NCI-H2171 (cell line): ENCODE results near the gene ADAMTS3.

Experiments
- DNase-seq: peaks from one replicate; lab custom pipeline; 2025; lab: John Stamatoyannopoulos, UW

ADAMTS3 gene

DNA sequence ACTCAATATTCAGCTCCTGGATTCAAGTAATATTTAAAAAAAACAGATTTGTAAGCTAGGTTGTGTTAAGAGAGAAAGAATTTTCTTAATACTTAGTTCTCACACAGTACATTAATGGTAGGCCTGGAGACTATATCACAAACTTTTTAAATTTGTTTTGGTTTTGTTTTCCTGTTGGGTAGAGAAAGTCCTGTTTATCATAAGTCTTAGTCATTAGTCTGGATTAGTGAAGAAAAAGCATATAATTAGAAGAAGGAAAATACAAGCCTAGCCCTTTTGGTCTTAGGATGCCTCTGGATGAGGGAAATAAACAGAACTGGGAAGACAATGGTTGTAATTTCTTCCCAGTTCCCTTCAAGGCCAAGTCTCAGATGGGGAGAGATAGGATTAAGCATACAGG lies 163.6 kb downstream of the ADAMTS3 start:
- no peak for DNase-seq

DNA sequence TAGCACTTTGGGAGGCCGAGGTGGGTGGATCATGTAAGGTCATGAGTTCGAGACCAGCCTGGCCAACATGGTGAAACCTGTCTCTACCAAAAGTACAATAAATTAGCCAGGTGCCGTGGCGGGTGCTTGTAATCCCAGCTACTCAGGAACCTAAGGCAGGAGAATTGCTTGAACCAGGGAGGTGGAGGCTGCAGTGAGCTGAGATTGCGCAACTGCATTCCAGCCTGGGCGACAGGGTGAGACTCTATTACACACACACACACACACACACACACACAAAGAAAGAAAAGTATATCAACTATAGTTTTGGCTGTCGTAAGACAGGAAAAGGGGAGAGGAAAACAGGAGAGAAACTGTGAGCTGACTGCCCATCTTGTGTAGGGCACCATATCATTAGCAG lies 171.7 kb downstream of the ADAMTS3 start:
- DNase-seq: no peak

DNA sequence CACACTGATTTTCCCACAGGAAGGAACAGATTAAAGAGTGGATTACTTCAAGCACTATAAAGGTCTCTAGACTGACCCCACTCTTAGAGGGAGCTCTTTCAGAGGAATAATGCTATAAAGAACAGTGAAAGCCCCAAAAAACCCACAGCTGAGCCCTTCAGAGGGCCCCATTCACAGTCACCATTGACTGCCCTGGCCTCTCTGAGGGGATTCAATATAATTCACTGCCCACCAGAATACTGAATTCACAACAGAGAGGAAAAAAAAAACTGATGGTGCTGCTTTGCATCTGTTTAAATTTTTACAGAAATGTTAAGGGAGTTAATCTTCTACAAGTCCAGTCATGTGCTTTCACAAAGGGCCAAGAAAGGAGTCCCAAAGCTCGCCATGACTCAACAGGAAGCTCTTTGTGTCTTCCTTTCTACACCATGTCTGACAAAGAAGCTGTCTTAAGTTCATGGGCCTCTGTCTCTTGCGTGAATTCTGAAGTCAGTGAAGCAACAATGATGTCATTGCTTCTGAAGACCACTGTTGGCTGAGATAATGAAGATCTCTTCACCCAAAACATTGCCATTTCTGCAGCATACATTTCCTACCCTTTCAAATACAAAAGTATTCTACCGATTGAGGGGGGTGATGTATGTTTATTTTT lies 174.9 kb downstream of the ADAMTS3 start:
- no peak for DNase-seq

DNA sequence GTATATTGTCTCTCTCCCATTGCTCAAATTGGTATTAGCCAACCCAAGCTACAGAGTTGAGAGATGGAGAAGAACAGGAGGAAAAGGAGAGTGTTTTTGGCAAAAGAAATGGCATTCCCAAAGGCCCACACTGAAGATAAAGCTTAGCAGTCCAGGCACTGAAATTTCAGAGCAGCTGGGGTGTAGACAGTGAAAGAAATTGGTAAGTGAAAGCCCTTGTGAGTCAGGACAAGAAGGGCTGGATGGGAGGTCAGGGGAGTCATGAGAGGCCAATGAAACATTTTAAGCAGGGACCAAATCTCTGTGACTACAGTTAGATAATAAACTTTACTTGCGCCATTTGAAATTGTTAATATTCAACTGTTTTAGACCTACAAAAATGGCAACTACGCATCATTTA lies 177.7 kb downstream of the ADAMTS3 start:
- DNase-seq: no peak

DNA sequence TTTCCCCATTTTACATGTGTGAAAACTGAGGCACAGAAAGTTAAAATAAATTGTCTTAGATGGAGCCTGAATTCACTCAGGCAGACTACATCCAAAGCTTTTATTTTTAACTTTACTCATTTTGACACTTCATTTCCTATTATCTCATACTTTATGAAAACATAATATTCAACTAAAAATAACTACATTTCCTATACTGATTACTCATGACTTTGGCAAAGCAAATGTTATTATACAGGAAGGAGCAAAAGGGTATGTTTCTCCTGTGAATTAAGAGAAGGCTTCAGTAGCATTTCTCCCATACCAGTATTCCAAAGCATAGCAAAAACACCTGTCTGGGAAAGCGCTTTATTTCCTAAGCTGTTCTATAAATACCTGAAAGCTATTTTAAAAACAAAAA lies 178.6 kb downstream of the ADAMTS3 start:
- no peak for DNase-seq

DNA sequence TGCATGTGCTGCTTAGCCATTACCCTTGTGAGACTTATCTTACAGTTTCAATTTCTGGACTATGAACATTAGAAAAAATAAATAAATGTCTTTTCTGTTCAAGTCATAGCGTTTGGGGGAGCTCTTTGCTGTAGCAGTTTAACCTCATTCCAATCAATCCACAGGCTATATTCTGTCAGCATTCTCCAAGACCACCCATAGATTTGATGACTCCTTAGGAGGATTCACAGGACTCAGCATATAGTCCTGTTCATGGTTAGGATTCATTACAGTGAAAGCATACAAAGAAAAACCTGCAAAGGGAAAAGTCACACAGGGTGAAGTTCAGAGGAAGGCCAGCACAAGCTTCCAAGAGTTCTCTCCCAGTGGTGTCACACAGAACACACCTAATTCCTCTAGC lies 180.5 kb downstream of the ADAMTS3 start:
- no peak for DNase-seq

DNA sequence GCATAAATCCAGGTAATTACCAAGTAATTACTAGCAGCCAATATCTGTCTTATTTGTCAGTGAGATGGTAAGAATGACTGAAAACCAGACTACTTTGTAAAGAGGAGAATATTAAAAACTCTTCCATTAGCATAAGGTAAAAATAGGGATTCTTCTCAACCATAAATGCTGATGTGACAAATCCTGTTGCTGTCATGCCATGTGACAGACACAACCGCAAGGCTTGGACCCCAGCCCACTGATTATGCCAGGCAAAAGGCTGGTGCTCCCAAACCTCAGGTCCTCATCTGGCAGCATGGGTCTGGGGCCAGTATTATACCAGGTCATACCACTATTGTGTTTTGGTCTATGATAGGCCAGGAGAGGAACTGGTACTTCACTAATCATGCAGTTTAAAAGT lies 181.1 kb downstream of the ADAMTS3 start:
- no peak for DNase-seq

DNA sequence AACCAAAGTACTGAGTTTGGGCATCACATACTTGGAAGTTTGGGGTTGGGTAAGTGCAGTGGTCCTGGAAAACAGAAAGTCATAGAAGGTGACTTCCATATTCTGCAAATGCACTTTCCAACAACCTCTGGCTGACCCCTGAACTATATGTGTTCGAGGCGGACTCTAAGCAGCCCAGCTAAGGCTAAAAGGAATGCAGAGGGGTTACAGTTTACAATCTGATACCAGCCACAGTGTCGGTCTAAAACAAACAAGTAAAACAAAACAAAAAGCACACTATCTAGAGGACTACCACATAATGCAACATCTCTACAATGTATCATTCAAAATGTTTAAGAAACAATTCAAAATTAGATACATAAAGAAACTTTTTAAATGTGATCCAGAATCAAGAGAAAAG lies 185.6 kb downstream of the ADAMTS3 start:
- no peak for DNase-seq

DNA sequence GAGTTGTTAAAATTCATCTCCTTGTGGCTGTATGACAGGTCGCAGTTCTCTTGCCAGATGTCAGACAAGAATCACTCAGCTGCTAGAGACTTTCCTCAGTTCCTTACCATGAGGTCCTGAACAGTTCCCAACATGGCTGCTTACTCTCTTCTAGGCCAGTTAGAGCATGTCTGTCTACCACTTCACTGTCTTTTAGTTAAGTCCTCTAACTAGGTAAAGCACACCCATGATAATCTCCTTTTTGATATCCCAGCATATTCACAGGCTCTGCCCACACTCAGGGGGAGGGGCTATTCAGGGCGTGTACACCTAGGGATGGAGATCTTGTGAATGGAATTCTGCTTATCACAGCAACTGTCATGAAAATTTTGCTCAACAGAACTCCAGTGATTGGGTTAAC lies 190.1 kb downstream of the ADAMTS3 start:
- no peak for DNase-seq

DNA sequence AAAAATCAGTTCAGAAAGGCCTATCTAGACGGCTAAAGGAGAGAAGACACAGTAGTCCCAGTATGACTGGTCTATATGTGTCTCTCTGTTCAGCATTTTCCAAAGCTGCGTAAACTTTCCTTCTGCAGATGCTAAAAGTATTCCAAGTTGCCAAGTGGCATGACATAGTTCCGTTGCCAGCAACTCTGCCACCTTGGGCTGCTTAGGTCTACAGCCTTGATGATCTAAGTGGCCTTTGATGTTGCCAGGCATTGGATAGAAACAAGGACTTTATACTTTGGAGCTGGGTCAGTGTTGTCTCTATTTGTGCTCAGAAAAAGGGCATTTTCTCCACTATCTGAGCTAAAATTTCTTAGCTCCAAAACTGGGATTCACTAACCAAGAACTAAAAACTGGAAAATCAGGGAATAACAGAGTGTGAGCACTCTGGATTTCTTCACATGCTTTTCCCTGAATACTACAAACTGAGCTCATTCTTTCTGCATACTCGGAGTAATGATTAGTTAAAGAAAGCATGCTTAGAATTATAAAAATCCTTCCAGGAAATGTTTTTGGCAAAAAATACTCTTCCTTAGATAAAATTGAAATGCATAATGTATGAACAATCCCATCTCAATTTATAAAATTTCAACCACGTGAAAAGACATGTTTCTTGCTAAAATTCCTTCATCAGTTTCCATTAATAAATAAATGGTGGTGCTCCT lies 191.4 kb downstream of the ADAMTS3 start:
- DNase-seq: no peak

DNA sequence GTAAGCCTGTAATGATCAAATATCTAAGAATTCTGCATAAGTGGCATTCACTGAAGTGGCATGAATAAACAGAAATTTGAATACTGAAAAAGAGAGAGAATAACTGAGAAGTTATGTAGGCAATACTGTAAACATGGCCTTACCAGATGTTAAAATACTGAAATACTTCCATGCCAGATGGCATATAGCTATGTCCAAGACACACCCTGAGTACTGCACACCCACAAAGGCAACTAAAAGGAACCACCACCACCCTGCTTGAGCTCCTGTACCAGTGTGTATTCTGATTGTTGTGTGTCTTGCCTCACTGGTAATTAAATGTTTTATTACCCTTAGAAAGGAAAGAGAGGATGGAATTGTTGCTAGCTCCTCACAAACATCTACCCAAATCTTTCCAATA lies 192.1 kb downstream of the ADAMTS3 start:
- no peak for DNase-seq

DNA sequence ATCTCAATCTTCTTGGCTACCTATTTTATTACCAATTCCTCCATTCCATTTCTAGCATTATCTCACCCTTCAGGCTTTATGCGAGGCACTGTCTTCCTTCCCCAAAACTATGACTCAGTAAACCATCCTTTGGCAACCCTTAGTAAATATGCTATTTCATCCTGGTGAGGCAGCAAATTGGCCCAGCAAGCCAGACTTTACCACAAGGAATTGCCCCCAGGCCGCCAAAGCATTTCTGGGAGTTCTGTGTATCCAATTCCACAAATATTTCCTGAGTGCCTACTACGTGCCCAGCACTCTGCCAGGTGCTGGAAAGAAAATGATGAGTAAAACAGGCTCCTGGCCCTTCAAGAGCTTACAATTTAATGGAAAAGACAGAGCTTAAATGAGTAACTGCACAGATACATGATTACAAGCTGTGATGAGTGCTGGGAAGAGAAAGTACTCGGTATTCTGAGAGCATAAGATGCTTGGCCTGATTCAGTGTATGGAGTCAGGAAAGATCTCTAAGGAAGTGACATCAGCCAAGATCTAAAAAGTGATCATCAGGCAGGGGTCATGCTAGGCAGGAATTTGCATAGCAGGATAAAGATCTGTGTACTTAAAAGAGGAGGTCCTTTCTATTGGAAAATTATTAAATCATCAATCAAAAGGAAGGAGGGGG lies 193.8 kb downstream of the ADAMTS3 start:
- DNase-seq: no peak

DNA sequence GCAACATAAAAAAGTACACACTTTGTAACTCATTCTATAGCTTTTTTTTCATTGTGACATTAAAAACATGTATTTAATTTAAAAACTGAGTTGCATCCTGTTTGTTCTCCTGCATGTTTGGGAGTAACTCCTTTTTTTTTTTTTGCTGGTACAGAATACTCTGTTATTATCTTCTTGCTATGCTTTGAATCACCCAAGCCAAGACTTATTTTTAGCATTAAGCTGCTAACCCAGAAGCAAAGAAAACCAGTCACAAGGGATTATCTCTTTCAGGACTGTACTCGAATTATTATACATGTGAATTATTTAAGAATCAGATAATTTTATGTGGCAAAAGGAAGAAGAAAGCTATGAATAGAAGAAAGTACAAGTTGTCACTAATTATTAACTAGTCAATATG lies 194.9 kb downstream of the ADAMTS3 start:
- DNase-seq: no peak

DNA sequence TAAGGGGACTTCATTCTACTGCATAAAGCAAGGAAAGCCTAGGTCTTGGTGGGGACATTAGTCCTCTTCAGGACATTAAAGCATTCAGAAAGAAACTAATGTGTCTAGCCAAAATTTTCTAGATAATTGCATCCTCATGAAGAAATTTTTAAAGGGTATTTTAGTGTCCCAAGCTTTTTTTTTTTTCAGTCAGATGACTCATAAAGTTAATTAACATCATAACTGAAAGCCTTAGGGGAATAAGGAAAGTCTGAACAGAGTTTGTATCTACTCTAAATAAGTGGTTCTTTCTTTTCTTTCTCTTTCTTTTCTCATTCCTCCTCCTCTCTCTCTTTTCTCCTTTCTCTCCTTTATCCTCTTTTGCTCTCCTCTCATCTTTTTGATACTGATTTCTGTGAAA lies 202.4 kb downstream of the ADAMTS3 start:
- DNase-seq: no peak

DNA sequence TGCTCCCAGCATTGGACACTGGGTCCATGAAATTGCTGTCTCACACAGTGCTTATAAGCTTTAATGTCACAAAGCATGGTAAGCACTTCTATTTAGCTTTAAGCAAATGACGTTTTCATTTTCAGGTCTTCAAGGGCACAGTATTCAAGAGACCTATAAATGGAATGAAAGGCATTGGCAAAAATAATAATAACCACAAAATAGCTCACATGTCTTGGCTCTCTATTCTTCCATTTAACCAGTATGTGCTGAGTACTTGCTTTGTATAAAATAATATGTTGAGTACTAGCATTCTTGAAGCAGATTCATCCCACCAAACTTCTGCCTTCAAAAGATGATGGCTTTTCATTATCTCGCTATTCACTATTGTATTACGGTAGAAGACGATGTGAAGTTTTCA lies 203.0 kb downstream of the ADAMTS3 start:
- no peak for DNase-seq

DNA sequence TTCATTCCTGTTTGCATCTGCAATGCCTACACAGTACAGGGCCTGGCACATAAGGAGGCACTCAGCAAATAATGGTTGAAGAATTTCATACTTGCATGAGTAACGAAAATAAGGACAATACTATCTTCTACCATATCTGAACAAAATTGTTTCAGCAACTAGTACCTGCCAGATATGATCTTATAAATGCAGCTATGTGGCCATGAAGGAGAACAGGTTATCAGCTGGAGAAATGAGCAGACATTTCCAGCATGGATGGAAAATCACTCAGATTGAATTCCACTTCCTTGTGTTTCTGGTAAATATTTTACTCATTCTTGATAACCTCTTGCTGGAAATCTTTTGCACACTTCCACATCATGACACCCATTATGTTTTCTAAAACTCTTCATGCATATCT lies 204.0 kb downstream of the ADAMTS3 start:
- DNase-seq: no peak

DNA sequence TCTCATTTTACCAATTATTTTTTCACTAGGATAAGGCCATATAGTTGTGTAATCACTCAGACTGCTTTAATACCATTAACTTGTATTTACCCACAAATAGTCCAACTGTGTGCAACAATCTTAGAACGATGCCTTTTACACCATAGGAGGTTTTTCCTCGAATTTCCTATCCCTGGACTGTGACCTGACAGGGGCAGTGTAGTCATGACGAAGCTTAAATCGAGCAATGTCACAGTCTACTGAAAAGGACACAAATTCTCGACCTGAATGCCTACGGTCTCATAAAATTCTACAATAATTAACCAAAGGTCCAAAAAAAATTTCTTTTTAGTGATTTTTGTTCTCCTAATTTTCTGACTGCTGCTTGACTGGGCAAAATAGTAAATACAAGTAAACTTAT lies 208.9 kb downstream of the ADAMTS3 start:
- DNase-seq: no peak

DNA sequence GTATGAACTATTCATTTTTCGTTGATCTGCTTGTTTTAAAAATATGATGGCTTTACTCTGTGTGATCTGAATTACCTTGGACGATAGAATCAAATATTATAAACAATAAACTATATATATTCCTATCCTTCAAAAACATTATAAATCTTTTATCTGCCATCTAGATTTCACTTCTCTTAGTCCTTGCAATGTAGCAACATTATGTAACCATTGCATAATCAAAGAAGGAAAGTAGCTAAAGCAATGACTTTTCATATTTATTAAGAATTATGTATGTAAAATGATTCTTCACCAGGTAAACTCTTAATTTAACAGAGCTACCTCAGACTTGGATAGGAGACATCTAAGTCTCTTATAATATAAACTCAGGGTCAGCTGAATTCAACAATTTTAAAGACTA lies 210.5 kb downstream of the ADAMTS3 start:
- DNase-seq: no peak

DNA sequence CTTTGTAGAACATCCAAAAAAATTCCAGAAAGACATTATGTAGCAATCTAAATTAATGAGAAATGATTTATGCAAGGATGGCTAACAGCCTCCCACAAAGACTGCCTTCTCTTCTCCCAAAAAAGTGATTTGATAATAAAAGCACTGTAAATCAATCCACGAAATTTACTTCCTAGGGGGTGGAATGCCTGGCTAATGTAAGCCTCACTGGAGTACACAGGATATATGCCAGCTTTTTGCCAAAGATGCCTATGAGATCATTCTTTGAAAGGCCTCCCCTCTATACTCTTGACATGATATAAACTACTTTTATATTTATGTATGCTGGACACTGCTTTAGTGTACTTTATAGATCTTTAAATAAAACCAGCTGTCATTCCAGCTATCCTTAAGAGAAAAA lies 211.1 kb downstream of the ADAMTS3 start:
- no peak for DNase-seq

DNA sequence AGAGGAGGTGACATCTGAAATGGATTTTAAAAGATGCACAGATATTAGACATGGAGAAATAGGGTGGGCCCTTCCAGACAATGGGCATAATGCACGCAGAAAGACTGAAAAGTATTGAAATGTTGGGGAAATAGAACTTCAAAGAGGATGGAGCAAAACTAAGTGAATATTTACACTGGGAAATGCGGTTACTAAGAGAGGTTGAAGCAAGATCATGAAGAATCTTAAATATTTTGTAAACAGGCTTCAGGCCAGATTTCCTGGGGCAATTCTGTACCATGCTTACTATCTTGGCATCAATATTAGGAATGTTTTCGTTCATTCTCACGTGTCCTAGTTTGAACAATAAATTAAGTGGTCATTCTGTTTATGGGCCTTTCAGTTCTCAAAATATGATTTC lies 216.3 kb downstream of the ADAMTS3 start:
- no peak for DNase-seq

DNA sequence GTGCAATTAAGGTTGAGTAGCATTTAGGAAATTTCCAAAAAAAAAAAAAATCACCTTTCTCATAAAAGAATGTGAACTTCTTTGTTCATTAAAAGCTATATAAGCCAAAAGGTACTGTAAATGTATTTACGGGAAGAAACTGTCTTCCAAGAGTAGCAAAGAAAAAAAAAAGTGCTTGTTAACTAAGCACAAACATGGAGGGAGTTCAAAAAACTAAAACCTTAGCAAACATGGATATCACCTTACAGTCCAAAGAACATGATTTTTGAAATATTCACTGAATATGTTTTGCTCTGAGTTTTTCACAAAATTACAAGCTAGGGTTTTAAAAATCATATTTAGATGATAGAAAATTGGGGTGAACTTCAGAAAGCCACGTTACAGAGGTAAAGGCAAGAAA lies 217.5 kb downstream of the ADAMTS3 start:
- DNase-seq: no peak

DNA sequence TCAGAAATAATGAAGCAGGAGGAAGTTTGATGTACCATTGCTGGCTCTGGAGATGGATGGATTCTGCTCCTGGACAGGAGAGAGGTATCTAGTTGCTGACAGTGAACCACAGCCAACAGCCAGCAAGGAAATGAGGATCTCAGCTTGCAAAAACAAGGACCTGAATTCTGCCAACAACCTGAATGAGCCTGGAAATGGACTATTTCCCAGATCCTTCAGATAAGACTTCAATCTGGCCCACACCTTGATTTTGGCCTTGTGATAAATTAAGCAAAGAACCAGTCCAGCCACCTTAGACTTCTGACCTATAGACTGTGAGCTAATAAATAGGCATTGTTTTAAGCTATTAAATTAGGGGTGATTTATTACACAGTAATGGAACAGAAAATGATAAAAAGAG lies 220.3 kb downstream of the ADAMTS3 start:
- no peak for DNase-seq

DNA sequence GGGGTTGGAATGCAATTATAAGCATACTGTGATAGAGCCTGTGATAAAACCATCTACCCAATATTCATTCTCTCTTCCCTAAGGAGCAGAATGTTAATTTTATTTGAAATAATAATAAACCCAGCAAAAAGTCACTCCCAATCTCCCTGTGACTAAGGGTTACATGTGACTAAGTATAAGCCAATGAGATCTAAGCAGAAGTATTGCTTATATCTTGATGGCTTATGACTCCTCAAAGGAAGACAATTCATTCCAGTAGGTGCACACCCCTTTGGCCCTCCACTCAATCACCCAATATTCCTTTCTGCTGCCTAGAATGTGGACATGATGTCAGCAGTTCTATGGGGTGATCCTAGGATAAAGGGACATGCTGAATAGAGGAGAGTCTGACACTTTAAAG lies 224.6 kb downstream of the ADAMTS3 start:
- DNase-seq: no peak

DNA sequence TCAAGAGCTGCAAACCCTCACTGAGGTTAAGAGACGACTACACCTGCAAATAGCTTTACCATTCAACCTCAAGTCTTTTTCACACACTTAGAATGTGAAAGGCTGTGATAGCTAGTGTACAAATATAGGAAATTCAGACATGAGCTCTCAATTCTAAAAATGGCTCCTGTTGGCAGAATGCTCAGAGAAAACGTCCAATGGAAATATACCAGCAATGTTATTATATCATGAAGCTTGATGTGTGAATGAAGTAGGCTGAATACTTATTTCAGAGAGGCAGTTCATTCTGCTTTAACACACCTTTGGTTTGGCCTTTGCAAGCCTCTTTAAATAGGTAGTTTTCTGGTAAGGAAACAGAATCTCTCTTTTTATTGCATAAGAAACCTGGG lies 227.6 kb downstream of the ADAMTS3 start:
- DNase-seq: no peak
